ENCODE results near the gene SHQ1. TPM values are rescaled to one million over a fixed set of nuclear protein-coding genes. Genes with fewer than 3 reads are reported as not detected.
"Not testable (repeated sequence)": the region's sequence is repeated elsewhere in the genome, so short reads cannot be mapped to it uniquely, and the experiment has no call there.

The SHQ1 gene
- total RNA-seq, 1 donor from 2014 or later: 15.3 TPM

GRCh38 chr3:72802001-72802400, 46.2 kb downstream of the SHQ1 start:
- no peak for DNase-seq (ENCODE audit: low read depth in 2 of 2)

- DNase-seq (ENCODE audit: low read depth in 2 of 2): no peak
Measured at GRCh38 chr3:72800869-72801268, 47.4 kb downstream of the SHQ1 start.

- DNase-seq (ENCODE audit: low read depth in 2 of 2): peak in 1 of 2 donors; percentile 71
Measured at GRCh38 chr3:72798552-72799195, 49.6 kb downstream of the SHQ1 start.

GRCh38 chr3:72797773-72798543, 50.3 kb downstream of the SHQ1 start:
- peak; percentile 60 to 64 for DNase-seq (ENCODE audit: low read depth in 2 of 2)

GRCh38 chr3:72794079-72794478, 54.2 kb downstream of the SHQ1 start:
- DNase-seq (ENCODE audit: low read depth in 2 of 2): no peak

- peak in 1 of 2 donors; percentile 27 for DNase-seq (ENCODE audit: low read depth in 2 of 2)
Measured at GRCh38 chr3:72791161-72791560, 57.1 kb downstream of the SHQ1 start.

GRCh38 chr3:72789786-72790185, 58.5 kb downstream of the SHQ1 start:
- DNase-seq (ENCODE audit: low read depth in 2 of 2): no peak

GRCh38 chr3:72788232-72788631, 60.0 kb downstream of the SHQ1 start:
- not testable (repeated sequence) for DNase-seq (ENCODE audit: low read depth in 2 of 2)

- DNase-seq (ENCODE audit: low read depth in 2 of 2): no peak
Measured at GRCh38 chr3:72786668-72787067, 61.6 kb downstream of the SHQ1 start.

- DNase-seq (ENCODE audit: low read depth in 2 of 2): no peak
Measured at GRCh38 chr3:72784226-72784625, 64.0 kb downstream of the SHQ1 start.

- no peak for DNase-seq (ENCODE audit: low read depth in 2 of 2)
Measured at GRCh38 chr3:72782521-72782920, 65.7 kb downstream of the SHQ1 start.

- no peak for DNase-seq (ENCODE audit: low read depth in 2 of 2)
Measured at GRCh38 chr3:72769758-72770540, 78.3 kb downstream of the SHQ1 start.

- no peak for DNase-seq (ENCODE audit: low read depth in 2 of 2)
Measured at GRCh38 chr3:72768936-72769335, 79.3 kb downstream of the SHQ1 start.

GRCh38 chr3:72768481-72768880, 79.8 kb downstream of the SHQ1 start:
- DNase-seq (ENCODE audit: low read depth in 2 of 2): no peak

GRCh38 chr3:72768006-72768441, 80.2 kb downstream of the SHQ1 start:
- no peak for DNase-seq (ENCODE audit: low read depth in 2 of 2)

GRCh38 chr3:72766866-72767265, 81.4 kb downstream of the SHQ1 start:
- no peak for DNase-seq (ENCODE audit: low read depth in 2 of 2)

GRCh38 chr3:72763751-72764440, 84.3 kb downstream of the SHQ1 start:
- no peak for DNase-seq (ENCODE audit: low read depth in 2 of 2)

- peak in 1 of 2 donors; percentile 51 for DNase-seq (ENCODE audit: low read depth in 2 of 2)
Measured at GRCh38 chr3:72761410-72761809, 86.8 kb downstream of the SHQ1 start.

- no peak for DNase-seq (ENCODE audit: low read depth in 2 of 2)
Measured at GRCh38 chr3:72760225-72760624, 88.0 kb downstream of the SHQ1 start.

- peak in 1 of 2 donors; percentile 48 for DNase-seq (ENCODE audit: low read depth in 2 of 2)
Measured at GRCh38 chr3:72756900-72757299, 91.3 kb downstream of the SHQ1 start.

GRCh38 chr3:72754582-72754981, 93.7 kb downstream of the SHQ1 start:
- no peak for DNase-seq (ENCODE audit: low read depth in 2 of 2)

- no peak for DNase-seq (ENCODE audit: low read depth in 2 of 2)
Measured at GRCh38 chr3:72753495-72753894, 94.8 kb downstream of the SHQ1 start.
